HG02870 (cell line): ENCODE results near the gene ZNF318.

ENCODE experiments used
- ATAC-seq: cut with Tn5 transposase; IDR thresholded peaks from one replicate; pipeline ENCODE4 v1.9.1; 2021; ENCODE audit warnings: mild to moderate bottlenecking, moderate library complexity; ENCODE audit not compliant: unreplicated experiment

ZNF318 gene

DNA sequence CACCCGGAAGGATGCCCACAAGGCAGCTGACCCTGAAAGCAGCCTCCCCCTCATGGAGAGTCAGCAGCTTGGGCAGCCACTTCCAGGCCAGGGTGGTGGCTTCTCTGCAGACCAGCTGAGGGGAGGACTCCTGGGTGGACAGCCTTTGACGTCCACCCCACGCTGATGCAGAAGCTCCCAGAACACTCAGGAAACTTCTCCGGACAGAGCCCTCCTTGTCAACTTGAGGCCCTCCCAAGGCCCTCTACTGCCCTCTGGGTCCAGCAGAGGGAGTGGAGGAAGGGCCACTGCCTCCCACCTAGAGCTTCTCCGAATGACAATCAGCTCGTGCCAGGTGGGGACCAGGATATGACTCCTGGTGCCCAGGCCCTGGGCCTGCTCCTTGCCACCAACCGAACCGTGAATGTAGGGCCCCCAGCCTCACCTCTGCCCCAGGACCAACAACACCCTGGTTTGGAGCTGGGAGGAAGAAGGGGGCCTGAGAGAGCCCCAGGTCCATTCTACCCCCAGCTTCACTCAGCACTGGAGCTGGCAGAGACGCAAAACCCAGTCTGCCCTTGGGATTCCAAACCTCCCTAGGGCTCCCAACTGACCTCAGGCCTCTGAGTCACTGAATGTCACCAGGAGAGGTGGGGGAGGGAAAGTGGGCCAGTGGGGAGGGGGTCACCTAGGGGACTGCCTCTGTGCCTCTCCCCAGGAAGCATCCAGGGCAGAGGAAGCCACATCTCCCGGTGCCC lies 82.3 kb downstream of the ZNF318 start:
- ATAC-seq: no peak

DNA sequence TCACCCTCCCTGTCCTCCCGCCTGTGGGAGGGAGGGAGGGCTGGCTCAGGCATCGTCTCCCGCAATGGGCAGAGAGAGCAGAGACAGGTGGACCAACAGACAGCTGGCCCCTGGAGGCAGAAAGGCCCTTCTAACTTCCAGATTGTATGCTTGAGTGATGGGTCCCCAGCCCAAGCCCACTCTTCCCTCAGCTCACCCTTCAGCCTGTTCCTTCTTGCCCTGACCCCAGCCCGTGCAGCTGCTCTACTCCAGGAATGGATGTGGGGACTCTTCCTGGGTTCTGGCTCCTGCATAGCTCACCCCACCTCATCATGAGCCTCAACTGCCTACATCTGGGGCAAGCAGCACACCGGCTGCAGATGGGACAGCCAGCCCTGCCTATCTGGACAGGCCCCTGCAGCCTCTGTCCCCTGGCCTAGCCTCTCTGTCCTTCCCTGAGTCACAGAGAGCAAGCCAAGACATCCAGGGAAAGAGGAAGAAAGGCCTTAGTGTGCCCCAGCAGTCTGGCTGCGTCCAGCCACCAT lies 82.9 kb downstream of the ZNF318 start:
- ATAC-seq: no peak
